PC-9 (cell line): ENCODE data around the gene CADM1. TPM values are rescaled to one million over a fixed set of nuclear protein-coding genes. Genes with fewer than 3 reads are reported as not detected.

Experiments
- BruUV-seq: library from RNA; stranded (reverse); fragments of 400-500 nt; replicated peaks from 2 replicates; lab custom pipeline; 2021; lab: Mats Ljungman, UMichigan
- CTCF ChIA-PET: fragments of 300-600 bp; sonication (Branson Sonifier 250); formaldehyde crosslinking; loops from one replicate; lab custom pipeline; 2022; ENCODE audit warnings: antibody characterized with exemption; lab: Charles Lee
- POLR2A ChIA-PET: fragments of 300-600 bp; sonication (Branson Sonifier 250); formaldehyde crosslinking; loops from one replicate; lab custom pipeline; 2022; ENCODE audit warnings: antibody characterized with exemption; ENCODE audit not compliant: unreplicated experiment; lab: Charles Lee
- DNase-seq, 2 experiments: peaks; one replicate each; pipeline versions ENCODE4 v3.0.0 to v3.0.0-alpha.2; 2015 to 2022; ENCODE audit warnings: mixed read lengths in 1 of 2
- H2AFZ ChIP-seq: fragments of 200-600 bp; sonication (generic); 2 replicates; pipeline ENCODE4 v1.8.1; 2017; ENCODE audit warnings: antibody characterized with exemption
- H3F3A ChIP-seq: fragments of 200-600 bp; sonication (generic); 2 replicates; pipeline ENCODE4 v1.8.1; 2017; ENCODE audit warnings: antibody characterized with exemption, mild to moderate bottlenecking, low read depth; ENCODE audit not compliant: insufficient read depth
- H3K27ac ChIP-seq: fragments of 200-600 bp; sonication (generic); 2 replicates; pipeline ENCODE4 v1.6.1; 2016; ENCODE audit warnings: mixed run types
- H3K27me3 ChIP-seq: fragments of 200-600 bp; sonication (generic); 2 replicates; pipeline ENCODE4 v1.6.1; 2016; ENCODE audit warnings: low read depth, mixed run types; ENCODE audit not compliant: insufficient read depth
- H3K36me3 ChIP-seq: fragments of 200-600 bp; sonication (generic); 2 replicates; pipeline ENCODE4 v1.6.1; 2016; ENCODE audit warnings: low read depth, mixed run types
- H3K4me1 ChIP-seq: fragments of 200-600 bp; sonication (generic); replicated peaks from 2 replicates; pipeline ENCODE4 v1.6.1; 2016; ENCODE audit warnings: mixed run types; ENCODE audit not compliant: insufficient read depth
- H3K4me2 ChIP-seq: fragments of 200-600 bp; sonication (generic); 2 replicates; pipeline ENCODE4 v1.6.1; 2017; ENCODE audit warnings: mixed run types
- H3K4me3 ChIP-seq: fragments of 200-600 bp; sonication (generic); 2 replicates; pipeline ENCODE4 v1.6.1; 2016; ENCODE audit warnings: mixed run types
- H3K79me2 ChIP-seq: fragments of 200-600 bp; sonication (generic); 2 replicates; pipeline ENCODE4 v1.6.1; 2017; ENCODE audit warnings: low read depth, mixed run types
- H3K9me2 ChIP-seq: fragments of 200-600 bp; sonication (generic); 2 replicates; pipeline ENCODE4 v1.8.1; 2017; ENCODE audit warnings: mild to moderate bottlenecking; ENCODE audit not compliant: insufficient read depth
- H3K9me3 ChIP-seq: fragments of 200-600 bp; sonication (generic); 2 replicates; pipeline ENCODE4 v1.8.1; 2016; ENCODE audit warnings: low read depth; ENCODE audit not compliant: insufficient read depth
- H4K20me1 ChIP-seq: fragments of 200-600 bp; sonication (generic); 2 replicates; pipeline ENCODE4 v1.8.1; 2017; ENCODE audit not compliant: insufficient read depth
- CTCF ChIP-seq: fragments of 200-600 bp; sonication (generic); conservative IDR thresholded peaks from 2 replicates; pipeline ENCODE4 v1.6.1; 2017; ENCODE audit warnings: mixed run types, antibody characterized with exemption, mild to moderate bottlenecking, moderate library complexity
- EZH2 ChIP-seq: fragments of 200-600 bp; sonication (generic); IDR thresholded peaks from 2 replicates; pipeline ENCODE4 v1.8.0; 2017; ENCODE audit warnings: antibody characterized with exemption, low read depth
- intact Hi-C: fragments of 100-400 bp; cut with micrococcal nuclease; formaldehyde crosslinking; loops from one replicate; pipeline ENCODE4 v1.10.0; 2022; ENCODE audit not compliant: unreplicated experiment
- total RNA-seq: library from RNA; stranded (reverse); gene quantifications from 2 replicates; pipeline ENCODE4 v1.2.3, GENCODE V29; 2021

The CADM1 gene
- total RNA-seq, 1 experiment from 2014 or later, result not detected

GRCh38 chr11:115539844-115540243 lies 35.6 kb upstream of the CADM1 start:
- Histone ChIP-seq H3K27me3 (peaks cover 7% of the 10 kb centered on the region), H3K9me2 (no peaks in the 10 kb centered on the region), H4K20me1 (no peaks in the 10 kb centered on the region), H3K4me1 (no peaks in the 10 kb centered on the region), H3F3A (no peaks in the 10 kb centered on the region), H3K4me2 (no peak overlapping the region), H3K36me3 (no peaks in the 10 kb centered on the region), H3K4me3 (no peak overlapping the region), H3K27ac (no peak overlapping the region), H3K9me3 (no peaks in the 10 kb centered on the region), H3K79me2 (no peaks in the 10 kb centered on the region), H2AFZ (no peak overlapping the region)
- CTCF ChIA-PET, result no interaction called here
- TF ChIP-seq CTCF (no peak), EZH2 (no peak)
- intact Hi-C loops, result no loop called here
- POLR2A ChIA-PET, result no interaction called here
- no peak for DNase-seq
- BruUV-seq, result no TSS peak

- no peak for TF ChIP-seq EZH2
- TF ChIP-seq CTCF, result no peak
- CTCF ChIA-PET, result no interaction called here
- Histone ChIP-seq H2AFZ (no peak overlapping the region), H3K79me2 (no peaks in the 10 kb centered on the region), H3K27me3 (peaks cover 32% of the 10 kb centered on the region), H3K27ac (no peak overlapping the region), H3F3A (no peaks in the 10 kb centered on the region), H3K9me3 (no peaks in the 10 kb centered on the region), H3K4me2 (no peak overlapping the region), H3K4me3 (no peak overlapping the region), H4K20me1 (0 out of 2 replicates have a peak, but pooled peaks cover 4% of the 10 kb centered on the region), H3K9me2 (no peaks in the 10 kb centered on the region), H3K36me3 (no peaks in the 10 kb centered on the region), H3K4me1 (no peaks in the 10 kb centered on the region)
- intact Hi-C loops, result no loop called here
- DNase-seq, result no peak
- POLR2A ChIA-PET, result no interaction called here
- no TSS peak for BruUV-seq
Measured at GRCh38 chr11:115535781-115536180, 31.6 kb upstream of the CADM1 start.

- BruUV-seq, result no TSS peak
- Histone ChIP-seq H3K4me2 (no peak overlapping the region), H3K4me1 (no peaks in the 10 kb centered on the region), H4K20me1 (peaks cover 9% of the 10 kb centered on the region; the same call in 1 of the 2 replicates), H3K4me3 (no peak overlapping the region), H3K27ac (no peak overlapping the region), H3K9me2 (no peaks in the 10 kb centered on the region), H3F3A (no peaks in the 10 kb centered on the region), H2AFZ (no peak overlapping the region), H3K9me3 (no peaks in the 10 kb centered on the region), H3K79me2 (no peaks in the 10 kb centered on the region), H3K27me3 (peaks cover 51% of the 10 kb centered on the region), H3K36me3 (no peaks in the 10 kb centered on the region)
- POLR2A ChIA-PET, result no interaction called here
- DNase-seq, result no peak
- CTCF ChIA-PET, result no interaction called here
- TF ChIP-seq CTCF (no peak), EZH2 (no peak)
- intact Hi-C loops, result no loop called here
Measured at GRCh38 chr11:115530752-115531151, 26.5 kb upstream of the CADM1 start.
